Activated T-cell treated with anti-CD3 and anti-CD28 coated beads, Interleukin-2, amount 50 U/mL, for 4 hours (primary cell): ENCODE measurements around the gene CHST15. TPM values are rescaled to one million over a fixed set of nuclear protein-coding genes. Genes with fewer than 3 reads are reported as not detected.
A peak's percentile ranks its signal among the peaks of the same experiment; 100 is the strongest.

Source experiments
- ATAC-seq, 2 donors: fragments of 200-7000 bp; cut with Tn5 transposase; one replicate each; pipeline ENCODE4 v1.10.0; 2021
- DNase-seq: peaks from one replicate; pipeline ENCODE4 v3.0.0-alpha.2; 2020
- H3K27me3 Mint-ChIP-seq: one replicate; pipeline ENCODE4 v1.8.0; 2021; ENCODE audit warnings: low read depth, mixed read lengths
- H3K36me3 Mint-ChIP-seq: one replicate; pipeline ENCODE4 v1.8.0; 2022; ENCODE audit warnings: mixed read lengths; ENCODE audit not compliant: insufficient read depth
- H3K4me1 Mint-ChIP-seq: one replicate; pipeline ENCODE4 v1.8.0; 2021; ENCODE audit warnings: low read depth, mixed read lengths
- H3K4me3 Mint-ChIP-seq: one replicate; pipeline ENCODE4 v1.8.0; 2021; ENCODE audit warnings: mild to moderate bottlenecking, moderate library complexity, mixed read lengths
- H3K9me3 Mint-ChIP-seq: one replicate; pipeline ENCODE4 v1.8.0; 2021; ENCODE audit warnings: mixed read lengths
- total RNA-seq, 3 donors: library from RNA; stranded (reverse); gene quantifications; one replicate each; pipeline ENCODE4 v1.2.1, GENCODE V29; 2021

The CHST15 gene
- total RNA-seq, 3 donors from 2014 or later, result 0.08 to 0.29 (median 0.11) TPM

DNA sequence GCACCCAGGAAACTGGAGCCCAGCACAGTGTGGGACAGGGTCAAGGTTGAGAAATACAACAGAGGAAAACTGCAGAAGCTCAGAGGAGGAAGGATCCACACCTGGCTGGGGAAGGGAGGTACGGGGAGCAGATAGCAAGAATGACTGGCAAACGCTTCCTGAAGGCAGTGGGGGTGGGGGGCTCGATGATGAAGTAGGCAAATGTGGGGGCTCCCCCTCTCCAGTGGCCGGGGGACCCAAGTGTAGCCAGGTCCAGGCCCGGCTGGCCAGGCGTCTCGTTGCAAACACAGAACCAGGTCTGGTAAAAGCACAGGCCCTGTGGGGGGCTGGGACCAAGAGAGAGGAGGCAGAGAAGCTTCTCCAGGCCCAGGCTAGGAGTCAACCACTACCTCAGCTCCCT is 7.7 kb downstream of the CHST15 start:
- ATAC-seq, result no peak
- Mint-ChIP-seq H3K4me3 (no peak overlapping the region), H3K4me1 (no peaks in the 10 kb centered on the region), H3K36me3 (no peaks in the 10 kb centered on the region), H3K27me3 (peaks cover 11% of the 10 kb centered on the region), H3K9me3 (no peaks in the 10 kb centered on the region)
- DNase-seq, result no peak

DNA sequence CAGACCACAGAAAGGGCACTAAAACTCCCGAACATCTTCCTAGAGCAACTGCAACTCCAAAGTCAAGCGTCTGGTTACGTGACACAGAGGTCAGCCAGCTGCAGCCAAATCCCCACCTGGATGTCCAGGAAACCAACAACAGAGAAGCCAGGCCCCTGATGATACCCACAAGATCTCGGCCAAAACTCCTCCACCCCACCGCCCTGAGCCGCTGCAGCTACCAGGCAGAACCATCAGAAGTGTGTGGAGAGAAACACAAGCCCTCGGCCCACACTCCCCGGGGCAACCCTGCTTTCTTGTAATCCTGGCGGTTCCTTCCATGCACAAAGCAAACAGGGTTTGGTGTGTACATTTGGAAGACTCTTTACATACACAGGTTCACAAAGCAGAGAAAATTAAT is 8.7 kb downstream of the CHST15 start:
- ATAC-seq (no peak), DNase-seq (no peak)
- no peaks in the 10 kb centered on the region for H3K4me1 Mint-ChIP-seq
- H3K4me3 Mint-ChIP-seq, result no peak overlapping the region
- no peaks in the 10 kb centered on the region for H3K9me3 Mint-ChIP-seq
- no peaks in the 10 kb centered on the region for H3K36me3 Mint-ChIP-seq
- H3K27me3 Mint-ChIP-seq, result peaks cover 2% of the 10 kb centered on the region

DNA sequence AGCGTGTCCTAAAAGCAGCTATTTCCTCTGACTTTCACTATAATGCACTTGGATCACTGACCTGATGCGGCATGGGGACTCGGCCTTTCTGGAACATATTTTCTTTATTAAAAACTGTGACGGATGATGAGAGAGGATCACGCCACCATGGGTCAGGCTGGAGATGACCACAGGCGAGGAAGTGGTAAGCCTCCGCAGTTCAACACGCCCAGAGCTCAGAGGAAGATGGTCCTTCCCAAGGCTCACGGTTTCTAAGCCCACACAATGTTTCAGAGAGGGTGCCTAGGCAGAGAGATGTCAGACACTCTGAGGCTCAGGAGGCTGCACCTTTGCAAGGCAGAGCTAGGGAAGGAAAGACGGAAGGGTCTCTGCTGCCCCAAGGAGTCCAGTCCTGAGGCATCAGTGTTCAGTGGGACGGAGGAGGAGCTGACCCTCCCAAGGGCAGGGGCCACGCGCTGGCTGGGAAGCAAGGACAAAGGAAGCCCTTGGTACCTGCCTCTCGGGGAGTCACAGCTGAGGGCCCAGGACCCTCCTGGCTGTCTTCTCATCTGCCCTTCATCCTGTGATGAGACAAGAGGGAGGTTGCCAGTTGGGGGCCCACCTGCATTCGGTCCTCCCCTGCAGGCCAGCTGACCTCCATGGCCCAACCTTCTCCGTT is 9.5 kb downstream of the CHST15 start:
- Mint-ChIP-seq H3K4me1 (no peaks in the 10 kb centered on the region), H3K27me3 (no peaks in the 10 kb centered on the region), H3K4me3 (no peak overlapping the region), H3K36me3 (no peaks in the 10 kb centered on the region), H3K9me3 (no peaks in the 10 kb centered on the region)
- no peak for ATAC-seq
- no peak for DNase-seq

DNA sequence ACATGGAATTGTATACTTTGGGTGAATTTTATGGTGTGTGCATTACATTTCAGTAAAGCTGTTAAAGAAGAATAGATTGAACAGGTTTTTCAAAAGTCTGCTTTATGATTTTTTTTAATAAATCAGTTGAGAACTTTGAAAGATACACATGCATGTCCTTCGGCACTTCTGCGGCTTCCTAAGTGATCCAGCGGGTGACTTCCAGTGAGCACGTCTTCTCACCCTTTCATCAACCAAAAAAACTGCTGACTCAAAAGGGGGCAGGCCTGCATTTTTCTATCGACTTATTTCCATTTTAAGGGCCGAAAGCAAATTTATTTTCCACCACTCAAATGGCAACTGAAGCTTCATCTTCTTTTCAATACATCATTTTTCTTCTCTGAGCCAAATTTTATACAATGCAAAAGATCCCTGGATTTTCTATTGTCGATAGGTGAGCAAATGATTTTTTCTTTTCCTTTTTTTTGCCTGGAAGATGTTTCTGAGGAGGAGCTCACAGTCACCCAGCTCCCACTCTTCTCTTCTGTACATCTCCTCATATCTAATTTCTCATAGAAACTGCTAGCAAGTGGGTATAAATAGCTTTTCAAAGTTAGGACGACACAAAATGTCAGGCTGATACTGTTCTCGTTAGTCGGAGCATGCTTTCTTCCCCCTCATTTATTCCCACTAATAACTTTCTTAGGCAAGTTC is 10.2 kb downstream of the CHST15 start:
- no peak for ATAC-seq
- no peaks in the 10 kb centered on the region for H3K4me1 Mint-ChIP-seq
- no peaks in the 10 kb centered on the region for H3K27me3 Mint-ChIP-seq
- no peak for DNase-seq
- H3K9me3 Mint-ChIP-seq, result no peaks in the 10 kb centered on the region
- H3K4me3 Mint-ChIP-seq, result no peak overlapping the region
- H3K36me3 Mint-ChIP-seq, result no peaks in the 10 kb centered on the region

DNA sequence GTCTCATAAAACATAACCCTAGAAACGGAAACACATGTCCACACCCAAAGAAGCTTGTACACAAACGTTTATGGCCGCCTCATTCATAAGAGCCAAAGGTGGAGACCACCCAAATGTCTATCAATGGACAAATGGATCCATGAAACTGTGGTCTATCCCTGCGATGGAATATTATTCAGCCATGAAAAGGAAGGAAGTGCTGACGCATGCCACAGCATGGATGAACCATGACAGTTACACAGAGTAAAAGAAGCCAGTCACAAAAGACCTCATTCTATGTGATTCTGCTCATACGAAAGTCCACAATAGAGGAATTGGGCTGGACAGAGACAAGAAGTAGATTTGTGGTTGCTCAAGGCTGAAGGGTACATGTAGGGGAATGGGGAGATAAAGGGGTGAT is 10.8 kb downstream of the CHST15 start:
- no peaks in the 10 kb centered on the region for H3K9me3 Mint-ChIP-seq
- DNase-seq, result no peak
- no peak for ATAC-seq
- no peaks in the 10 kb centered on the region for H3K36me3 Mint-ChIP-seq
- H3K4me3 Mint-ChIP-seq, result no peak overlapping the region
- no peaks in the 10 kb centered on the region for H3K4me1 Mint-ChIP-seq
- no peaks in the 10 kb centered on the region for H3K27me3 Mint-ChIP-seq

DNA sequence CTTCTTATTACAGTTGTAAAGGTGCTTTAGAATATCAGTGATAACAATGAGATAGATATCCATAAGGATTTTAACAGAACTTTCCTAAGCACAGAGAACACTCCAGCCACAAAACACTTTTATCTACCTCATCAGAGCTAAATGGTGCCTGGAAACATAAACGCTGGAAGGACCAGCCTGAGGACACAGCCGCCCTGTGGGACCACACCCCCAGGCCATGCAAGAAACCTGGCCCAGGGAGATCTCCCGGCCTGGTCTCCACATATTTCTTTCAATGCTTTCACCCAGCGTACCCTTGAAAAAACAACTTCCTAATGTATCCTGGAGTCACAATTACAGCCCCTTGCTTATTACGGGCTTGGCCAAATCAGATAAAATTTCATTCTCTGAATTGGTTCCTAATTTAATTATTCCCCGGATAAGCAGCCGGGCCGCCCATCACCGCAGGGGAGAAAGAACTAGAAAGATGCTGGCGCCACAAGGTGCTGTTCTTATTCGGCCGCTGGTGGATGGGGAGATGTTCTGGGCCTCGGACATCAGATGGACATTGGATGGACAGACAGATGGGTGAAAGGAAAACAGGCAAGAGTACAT is 11.8 kb downstream of the CHST15 start:
- Mint-ChIP-seq H3K36me3 (no peaks in the 10 kb centered on the region), H3K4me1 (no peaks in the 10 kb centered on the region), H3K4me3 (no peak overlapping the region), H3K9me3 (no peaks in the 10 kb centered on the region), H3K27me3 (no peaks in the 10 kb centered on the region)
- no peak for ATAC-seq
- no peak for DNase-seq

DNA sequence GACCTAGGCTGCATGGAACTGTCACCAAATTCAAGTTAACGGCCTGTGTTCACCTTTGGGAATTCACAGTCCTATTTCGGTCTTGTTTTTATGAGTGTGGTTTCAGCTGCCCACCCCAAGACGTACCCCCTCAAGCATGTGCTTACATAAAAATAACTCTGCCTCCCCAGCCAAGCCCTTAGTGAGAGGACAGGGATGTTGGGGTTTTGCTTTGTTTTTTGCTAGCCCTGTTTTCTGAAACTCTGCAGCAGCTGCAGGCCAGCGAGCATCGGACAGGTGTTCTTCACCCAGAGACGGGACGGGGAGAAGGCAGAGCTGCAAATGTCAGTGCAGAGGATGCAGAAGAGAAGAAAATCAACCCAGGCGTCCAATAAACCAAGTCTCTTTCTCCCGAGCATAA is 13.5 kb downstream of the CHST15 start:
- Mint-ChIP-seq H3K4me1 (no peaks in the 10 kb centered on the region), H3K9me3 (no peaks in the 10 kb centered on the region), H3K36me3 (no peaks in the 10 kb centered on the region), H3K27me3 (no peaks in the 10 kb centered on the region), H3K4me3 (no peak overlapping the region)
- DNase-seq, result no peak
- no peak for ATAC-seq

DNA sequence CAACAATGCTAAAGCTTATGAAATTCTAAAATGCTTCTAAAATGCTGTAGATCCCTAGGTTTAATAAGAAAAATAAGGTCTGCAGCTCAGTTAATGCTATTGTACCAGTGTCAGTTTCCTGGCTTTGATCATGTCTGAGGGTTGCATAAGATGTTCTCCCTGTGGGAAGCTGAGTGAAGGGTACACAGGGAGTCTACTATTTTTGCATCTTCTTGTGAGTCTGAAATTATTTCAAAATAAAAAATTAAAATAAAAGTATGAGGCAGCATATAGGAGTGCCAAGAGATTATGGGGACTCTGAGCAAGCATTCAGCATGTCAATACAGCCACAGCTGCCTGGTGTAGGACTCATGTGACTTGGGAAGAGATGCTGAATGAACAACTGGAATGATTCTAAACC is 14.7 kb downstream of the CHST15 start:
- no peak overlapping the region for H3K4me3 Mint-ChIP-seq

DNA sequence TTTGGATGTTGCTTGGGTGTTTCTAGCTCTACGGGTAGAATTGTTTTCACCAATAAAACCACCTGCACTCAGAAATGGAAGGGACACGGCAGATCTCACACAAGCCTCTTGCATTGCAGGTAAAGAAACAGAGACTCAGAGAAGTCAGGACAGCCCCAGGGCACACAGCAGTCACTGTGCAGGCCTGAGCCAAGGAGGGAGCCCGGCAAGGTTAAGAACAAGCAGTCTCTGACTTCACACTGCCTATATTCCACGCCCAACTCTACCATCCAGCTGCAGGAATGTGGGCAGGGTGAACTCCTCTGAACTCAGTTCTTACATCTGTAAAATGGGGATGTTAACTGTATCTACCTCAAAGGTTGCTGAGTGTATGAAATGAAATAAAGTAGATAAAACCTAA is 15.4 kb downstream of the CHST15 start:
- DNase-seq, result no peak
- H3K9me3 Mint-ChIP-seq, result no peaks in the 10 kb centered on the region
- H3K36me3 Mint-ChIP-seq, result no peaks in the 10 kb centered on the region
- no peaks in the 10 kb centered on the region for H3K4me1 Mint-ChIP-seq
- H3K4me3 Mint-ChIP-seq, result no peak overlapping the region
- H3K27me3 Mint-ChIP-seq, result no peaks in the 10 kb centered on the region
- ATAC-seq, result no peak

More for the DNA sequence above, 14.7 kb downstream of the CHST15 start:
- DNase-seq (no peak), ATAC-seq (no peak)
- Mint-ChIP-seq H3K9me3 (no peaks in the 10 kb centered on the region), H3K4me1 (no peaks in the 10 kb centered on the region), H3K36me3 (no peaks in the 10 kb centered on the region), H3K27me3 (no peaks in the 10 kb centered on the region)

DNA sequence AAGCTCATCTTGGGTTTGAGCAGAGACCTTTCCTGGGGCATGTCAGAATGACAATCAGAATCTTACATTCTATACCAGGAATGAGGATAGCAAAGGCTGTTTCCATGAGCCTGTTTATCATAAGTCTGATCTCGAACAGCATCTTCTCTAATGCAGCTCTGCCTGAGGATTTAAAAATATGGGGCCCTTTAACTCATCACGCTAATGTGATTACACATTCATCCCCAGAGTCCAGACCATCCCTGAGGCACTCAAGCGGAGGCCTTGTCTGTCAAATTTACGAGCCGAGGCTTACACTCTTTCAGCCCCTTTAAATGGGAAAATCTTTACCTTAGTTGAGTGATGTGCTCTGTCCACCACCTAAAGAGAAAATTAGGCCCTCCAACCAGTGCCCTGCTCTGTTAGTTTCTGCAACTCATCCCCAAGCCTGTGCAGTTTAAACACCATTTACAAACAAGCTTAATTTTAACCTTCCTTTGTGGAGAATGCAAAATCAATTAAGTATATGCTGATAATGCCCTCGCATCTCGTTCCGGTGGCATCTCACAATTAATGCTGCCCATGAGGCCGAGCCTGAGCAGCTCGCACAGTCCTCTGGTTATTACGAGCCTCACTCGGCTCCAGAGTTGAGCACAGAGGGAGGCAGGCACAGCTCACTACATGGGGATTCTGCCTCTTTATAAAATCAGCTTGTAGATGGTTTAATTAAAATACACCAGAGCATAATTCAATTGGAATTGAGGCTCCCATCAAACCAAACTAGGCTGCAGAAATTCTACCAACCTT is 16.0 kb downstream of the CHST15 start:
- H3K9me3 Mint-ChIP-seq, result no peaks in the 10 kb centered on the region
- H3K27me3 Mint-ChIP-seq, result no peaks in the 10 kb centered on the region
- H3K36me3 Mint-ChIP-seq, result no peaks in the 10 kb centered on the region
- H3K4me1 Mint-ChIP-seq, result no peaks in the 10 kb centered on the region
- ATAC-seq, result no peak
- no peak overlapping the region for H3K4me3 Mint-ChIP-seq
- DNase-seq, result no peak

DNA sequence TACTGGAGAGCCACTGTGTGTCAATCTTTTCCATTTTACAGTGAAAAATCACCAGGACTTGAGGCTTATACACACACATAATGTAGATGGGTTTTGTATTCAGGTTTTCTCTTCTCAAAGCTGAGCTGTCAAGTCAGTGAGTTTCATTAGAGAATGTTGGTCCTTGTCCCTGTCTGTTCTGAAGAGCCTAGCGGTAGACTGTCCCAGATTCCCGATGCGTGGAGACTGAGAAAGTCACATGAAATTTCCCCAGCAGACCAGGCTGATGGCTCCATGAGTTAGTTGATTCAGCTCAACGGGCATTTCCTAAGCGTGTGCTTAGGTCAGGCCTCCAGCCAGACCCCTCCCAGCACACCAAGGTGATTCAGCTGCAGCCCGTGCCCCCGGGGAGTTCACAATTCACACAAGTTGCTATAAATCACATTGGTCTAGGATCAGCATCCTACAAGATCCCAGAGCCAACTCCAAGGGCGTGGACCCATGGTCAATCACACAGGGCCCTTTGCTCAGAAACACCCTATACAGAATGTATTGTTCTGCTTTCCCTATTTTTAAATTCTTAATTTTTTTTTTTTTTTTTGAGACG is 17.2 kb downstream of the CHST15 start:
- ATAC-seq (no peak), DNase-seq (no peak)
- Mint-ChIP-seq H3K4me3 (no peak overlapping the region), H3K27me3 (no peaks in the 10 kb centered on the region), H3K9me3 (no peaks in the 10 kb centered on the region), H3K36me3 (no peaks in the 10 kb centered on the region), H3K4me1 (no peaks in the 10 kb centered on the region)

DNA sequence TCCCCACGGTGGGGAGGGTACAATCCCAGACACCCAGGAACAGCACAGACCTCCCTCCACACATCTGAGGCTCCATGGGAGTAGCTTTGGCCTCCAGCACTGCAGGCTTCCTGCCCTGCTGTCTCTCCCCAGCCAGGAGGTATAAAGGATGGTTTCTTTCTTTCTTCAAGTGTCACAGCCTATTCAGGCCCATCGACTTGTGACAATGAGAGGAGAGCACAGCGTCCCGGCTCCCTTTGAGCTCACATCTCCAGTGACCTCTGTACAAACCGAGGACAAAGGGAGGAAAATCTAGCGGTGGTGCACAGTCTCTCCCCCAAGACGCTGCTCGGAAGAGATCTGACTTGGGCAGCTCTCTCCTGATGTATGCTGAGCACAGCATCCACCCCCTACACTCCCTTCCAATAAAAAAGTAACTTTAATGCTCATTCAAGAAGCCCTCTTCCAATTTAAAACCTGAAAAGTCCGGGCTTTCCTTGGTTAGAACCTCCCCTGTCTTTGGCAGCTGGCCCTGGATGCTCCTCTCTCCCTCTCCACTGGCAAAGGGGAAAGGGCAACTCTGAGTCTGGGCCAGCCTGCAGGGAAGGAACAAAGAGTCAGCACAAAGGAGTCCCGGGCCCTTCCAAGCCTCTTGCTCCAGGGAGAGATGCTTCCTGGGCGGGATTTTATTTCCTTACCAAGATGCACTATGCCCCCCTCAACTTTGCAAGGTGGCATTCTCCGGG is 18.0 kb downstream of the CHST15 start:
- ATAC-seq (no peak), DNase-seq (no peak)
- Mint-ChIP-seq H3K4me3 (no peak overlapping the region), H3K9me3 (no peaks in the 10 kb centered on the region), H3K27me3 (no peaks in the 10 kb centered on the region), H3K4me1 (no peaks in the 10 kb centered on the region), H3K36me3 (no peaks in the 10 kb centered on the region)

DNA sequence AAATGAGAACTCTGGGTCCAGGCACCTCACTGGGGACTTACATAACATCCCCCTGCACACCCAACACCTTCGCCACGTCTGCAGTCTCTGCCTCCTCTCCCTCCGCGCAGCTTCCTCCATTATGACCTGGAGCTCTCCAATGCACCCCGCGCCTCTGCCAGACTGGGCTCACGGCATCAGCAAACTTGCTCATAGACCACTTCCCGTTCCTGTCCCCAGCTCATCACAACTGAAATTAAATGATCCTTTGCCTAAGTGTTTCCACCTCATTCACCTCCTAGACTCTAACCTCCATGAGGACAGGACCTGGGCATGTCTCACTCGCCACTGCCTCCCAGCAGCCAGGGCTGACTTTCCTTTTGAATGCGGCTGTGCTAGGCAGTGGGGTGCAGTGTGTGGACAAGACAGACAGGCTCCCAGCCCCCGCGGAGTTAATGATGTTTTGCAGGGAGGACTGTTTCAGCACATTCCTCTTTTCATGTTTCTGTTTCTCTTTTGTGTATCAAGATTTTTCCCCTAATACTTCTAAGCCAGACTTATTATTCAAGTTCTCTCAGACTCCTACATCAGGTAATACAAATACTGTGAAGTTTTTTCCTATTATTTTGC is 18.8 kb downstream of the CHST15 start:
- Mint-ChIP-seq H3K27me3 (no peaks in the 10 kb centered on the region), H3K4me1 (no peaks in the 10 kb centered on the region), H3K36me3 (no peaks in the 10 kb centered on the region), H3K4me3 (no peak overlapping the region), H3K9me3 (no peaks in the 10 kb centered on the region)
- DNase-seq (no peak), ATAC-seq (peak in 1 of 2 donors; percentile 46)
